Measurements from ENCODE around the gene ASXL1.

- TF ChIP-seq CTCF (IDR thresholded peaks at IDR 0.05) (no peak), EP300 (IDR thresholded peaks at IDR 0.05) (no peak)
Measured at GRCh38 chr20:32464401-32465091, 106.4 kb downstream of the ASXL1 start.

All from ovary (tissue), 3 donors.